GM12864 (cell line): ENCODE data around the gene CHRNA3.

Source experiments
- DNase-seq: peaks from one replicate; pipeline ENCODE4 v3.0.0-alpha.2; 2011; ENCODE audit warnings: low read depth
- H3K4me3 ChIP-seq: 2 replicates; pipeline ENCODE4 v1.5.1; 2011; ENCODE audit warnings: mild to moderate bottlenecking, low read depth, low read length, control low read depth
- TF ChIP-seq, protein P1 (sequence below): IDR thresholded peaks from 2 replicates; pipeline ENCODE4 v1.5.1; 2011; ENCODE audit warnings: low read depth, mild to moderate bottlenecking, moderate library complexity, low read length, control low read depth, inconsistent platforms; ENCODE audit errors: missing control alignments

The CHRNA3 gene

DNA sequence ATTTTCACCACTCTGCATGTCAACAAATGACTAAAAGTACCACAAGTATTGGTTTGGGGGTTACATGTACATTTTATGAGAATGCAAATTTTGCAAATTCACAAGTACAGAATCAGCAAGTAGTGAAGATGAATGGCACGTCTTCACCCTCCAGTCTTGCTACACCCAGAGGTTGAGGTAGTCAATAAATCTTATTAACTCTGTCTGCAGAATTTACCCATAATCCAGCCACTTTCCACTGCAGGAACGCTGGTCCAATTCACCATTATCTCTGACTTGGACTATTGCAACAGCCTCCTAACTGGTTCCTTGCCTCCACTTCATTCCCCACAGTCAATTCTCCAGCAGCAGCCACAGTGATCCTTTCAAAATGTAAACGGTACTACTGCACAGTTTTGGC lies 70.0 kb downstream of the CHRNA3 start:
- no peak overlapping the region for H3K4me3 ChIP-seq
- DNase-seq, result no peak
- TF ChIP-seq, protein P1, sequence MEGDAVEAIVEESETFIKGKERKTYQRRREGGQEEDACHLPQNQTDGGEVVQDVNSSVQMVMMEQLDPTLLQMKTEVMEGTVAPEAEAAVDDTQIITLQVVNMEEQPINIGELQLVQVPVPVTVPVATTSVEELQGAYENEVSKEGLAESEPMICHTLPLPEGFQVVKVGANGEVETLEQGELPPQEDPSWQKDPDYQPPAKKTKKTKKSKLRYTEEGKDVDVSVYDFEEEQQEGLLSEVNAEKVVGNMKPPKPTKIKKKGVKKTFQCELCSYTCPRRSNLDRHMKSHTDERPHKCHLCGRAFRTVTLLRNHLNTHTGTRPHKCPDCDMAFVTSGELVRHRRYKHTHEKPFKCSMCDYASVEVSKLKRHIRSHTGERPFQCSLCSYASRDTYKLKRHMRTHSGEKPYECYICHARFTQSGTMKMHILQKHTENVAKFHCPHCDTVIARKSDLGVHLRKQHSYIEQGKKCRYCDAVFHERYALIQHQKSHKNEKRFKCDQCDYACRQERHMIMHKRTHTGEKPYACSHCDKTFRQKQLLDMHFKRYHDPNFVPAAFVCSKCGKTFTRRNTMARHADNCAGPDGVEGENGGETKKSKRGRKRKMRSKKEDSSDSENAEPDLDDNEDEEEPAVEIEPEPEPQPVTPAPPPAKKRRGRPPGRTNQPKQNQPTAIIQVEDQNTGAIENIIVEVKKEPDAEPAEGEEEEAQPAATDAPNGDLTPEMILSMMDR, result no peak

DNA sequence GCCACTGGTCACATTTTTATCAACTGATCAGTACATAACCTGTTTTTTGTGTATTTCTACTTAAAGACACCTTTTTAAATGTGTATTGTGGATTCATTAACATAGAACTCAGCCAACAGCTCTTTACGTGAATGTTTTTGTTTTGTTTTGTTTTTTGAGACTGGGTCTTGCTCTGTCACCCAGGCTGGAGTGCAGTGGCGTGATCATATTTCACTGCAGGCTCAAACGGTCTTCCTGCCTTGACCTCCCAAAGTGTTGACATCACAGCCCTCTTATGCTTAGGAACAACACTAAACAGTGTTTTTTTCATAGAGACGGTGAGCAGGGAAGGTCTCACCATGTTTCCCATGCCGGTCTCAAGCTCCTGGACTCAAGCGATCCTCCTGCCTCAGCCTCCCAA lies 70.6 kb downstream of the CHRNA3 start:
- no peak overlapping the region for H3K4me3 ChIP-seq
- no peak for DNase-seq
- TF ChIP-seq, protein P1, result no peak
